ENCODE results near the gene DIP2C.

- TF ChIP-seq CTCF (IDR thresholded peaks at IDR 0.05) (no peak), POLR2A (IDR thresholded peaks at IDR 0.05) (no peak)
Observed at GRCh38 chr10:576130-576465, 113.4 kb downstream of the DIP2C start.
